K562 (cell line): ENCODE measurements around the gene SLC38A7. TPM values are rescaled to one million over a fixed set of nuclear protein-coding genes. Genes with fewer than 3 reads are reported as not detected.

ENCODE experiments used
- ATF7 ChIP-seq: fragments of 450-650 bp; IDR thresholded peaks from 2 replicates; pipeline ENCODE4 v1.7.1; 2014; ENCODE audit warnings: mild to moderate bottlenecking, moderate library complexity
- ILF3 ChIP-seq: fragments of 450-650 bp; IDR thresholded peaks from 2 replicates; pipeline ENCODE4 v1.6.1; 2018; ENCODE audit warnings: antibody characterized with exemption, mild to moderate bottlenecking, moderate library complexity, borderline replicate concordance
- NR3C1 ChIP-seq: sonication (generic); formaldehyde crosslinking; IDR thresholded peaks from 2 replicates; pipeline ENCODE4 v1.8.1; 2022; ENCODE audit warnings: missing genetic modification reagents
- PHF21A ChIP-seq: fragments of 450-650 bp; IDR thresholded peaks from 2 replicates; pipeline ENCODE4 v1.6.1; 2017; ENCODE audit warnings: low read depth, borderline replicate concordance
- POLR2A ChIP-seq: fragments of 450-650 bp; conservative IDR thresholded peaks from 2 replicates; pipeline ENCODE4 v1.6.1; 2016
- RNF2 ChIP-seq: sonication (generic); IDR thresholded peaks from 2 replicates; pipeline ENCODE4 v1.6.1; 2016
- TEAD1 ChIP-seq, 2 experiments: fragments of 450-650 bp in 1 of 2; sonication (generic) in 1 of 2; formaldehyde crosslinking; IDR thresholded peaks; 2 replicates each; pipeline versions ENCODE4 v1.4.0 to v1.8.0; 2020 to 2022; ENCODE audit warnings: mild to moderate bottlenecking in 2 of 2, missing genetic modification reagents in 1 of 2
- ZC3H4 ChIP-seq: sonication (generic); formaldehyde crosslinking; IDR thresholded peaks from 2 replicates; pipeline ENCODE4 v1.9.0; 2021; ENCODE audit warnings: missing genetic modification reagents, borderline replicate concordance
- polyA plus RNA-seq, 8 experiments: library from polyadenylated mRNA; depleted of rRNA in 4 of 8; stranded (reverse) in 5 of 8; unstranded in 3 of 8; fragments of >200 nt; fragmentation: Nextera tagmentation in 2 of 8; fragmentation: Illumina TruSeq in 1 of 8; extraction: Ambion mirVana in 2 of 8; extraction: Trizol in 1 of 8; gene quantifications; 2 replicates each; pipeline versions ENCODE4 v1.2.1 to v1.2.3, GENCODE V29; 2011 to 2014; ENCODE audit warnings: inconsistent platforms in 1 of 8, missing spikeins in 1 of 8
- total RNA-seq, 7 experiments: library from RNA; depleted of rRNA in 6 of 7; stranded (reverse); fragments of >200 nt in 6 of 7; fragmentation: Illumina TruSeq in 2 of 7; extraction: Trizol in 2 of 7; gene quantifications; 2 replicates each; pipeline versions ENCODE4 v1.2.1 to v1.2.3, GENCODE V29; 2011 to 2021; ENCODE audit warnings: low replicate concordance in 1 of 7
- TF ChIP-seq, protein P1 (sequence below), 2 experiments: fragments of 450-650 bp in 1 of 2; sonication (generic) in 1 of 2; formaldehyde crosslinking in 1 of 2; IDR thresholded peaks; 2 replicates each; pipeline versions ENCODE4 v1.7.1 to v1.9.0; 2016 to 2022; ENCODE audit warnings: inconsistent platforms in 1 of 2, mild to moderate bottlenecking in 1 of 2, missing genetic modification reagents in 1 of 2
- TF ChIP-seq, protein P2 (sequence below): fragments of 450-650 bp; IDR thresholded peaks from 2 replicates; pipeline ENCODE4 v1.6.1; 2016; ENCODE audit warnings: mild to moderate bottlenecking
- TF ChIP-seq, protein P3 (sequence below): IDR thresholded peaks from 3 replicates; pipeline ENCODE4 v1.6.1; 2011; ENCODE audit warnings: borderline replicate concordance, mild to moderate bottlenecking, moderate library complexity; ENCODE audit not compliant: insufficient read length; ENCODE audit errors: extremely low read depth

The SLC38A7 gene
- total and polyA plus RNA-seq, 9 of the 15 experiments (the other 6 are each of a cell fraction or from before 2014, with no cell fraction given) = 2.7 to 12.2 (median 6.5) TPM

DNA sequence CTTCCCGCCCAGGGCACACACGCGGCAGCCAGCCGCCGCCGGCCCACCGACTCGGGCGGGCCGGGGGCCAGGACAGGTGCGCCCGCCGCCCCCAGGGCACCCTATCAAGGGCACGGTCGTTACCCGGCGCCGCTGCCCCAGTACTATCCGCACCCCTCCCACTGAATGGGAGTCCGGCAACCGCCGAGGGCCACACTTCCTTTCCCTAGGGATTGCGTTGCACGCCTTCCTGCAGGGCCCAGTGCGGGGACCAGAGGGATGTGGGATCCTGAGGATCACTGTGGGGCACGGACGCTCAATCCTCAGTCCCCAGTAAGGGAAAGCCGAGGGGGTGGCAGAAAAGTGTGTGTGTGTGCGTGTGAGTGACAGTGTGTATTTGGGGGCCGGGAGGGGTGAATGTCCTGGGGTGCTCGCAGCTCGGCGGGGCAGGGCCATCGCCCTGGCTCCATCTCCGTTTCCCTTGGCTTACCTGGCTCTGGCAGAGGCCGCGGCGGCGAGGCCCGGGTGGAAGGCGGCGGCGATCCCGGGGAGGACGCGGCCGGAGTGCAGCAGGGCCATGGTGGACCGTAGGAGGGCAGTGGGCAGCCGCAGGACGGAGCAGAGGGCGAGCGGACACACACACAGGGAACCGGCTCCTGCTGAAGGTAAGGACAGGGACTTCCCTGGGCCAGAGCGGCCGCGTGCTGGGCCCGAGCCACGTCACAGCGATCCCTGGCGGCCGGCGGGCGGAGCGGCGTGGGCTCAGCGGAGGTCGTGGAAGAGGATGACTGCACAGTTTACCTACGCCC lies 49.3 kb upstream of the SLC38A7 start, which contains the start of gene GOT2 (continued):
- TF ChIP-seq, protein P1, sequence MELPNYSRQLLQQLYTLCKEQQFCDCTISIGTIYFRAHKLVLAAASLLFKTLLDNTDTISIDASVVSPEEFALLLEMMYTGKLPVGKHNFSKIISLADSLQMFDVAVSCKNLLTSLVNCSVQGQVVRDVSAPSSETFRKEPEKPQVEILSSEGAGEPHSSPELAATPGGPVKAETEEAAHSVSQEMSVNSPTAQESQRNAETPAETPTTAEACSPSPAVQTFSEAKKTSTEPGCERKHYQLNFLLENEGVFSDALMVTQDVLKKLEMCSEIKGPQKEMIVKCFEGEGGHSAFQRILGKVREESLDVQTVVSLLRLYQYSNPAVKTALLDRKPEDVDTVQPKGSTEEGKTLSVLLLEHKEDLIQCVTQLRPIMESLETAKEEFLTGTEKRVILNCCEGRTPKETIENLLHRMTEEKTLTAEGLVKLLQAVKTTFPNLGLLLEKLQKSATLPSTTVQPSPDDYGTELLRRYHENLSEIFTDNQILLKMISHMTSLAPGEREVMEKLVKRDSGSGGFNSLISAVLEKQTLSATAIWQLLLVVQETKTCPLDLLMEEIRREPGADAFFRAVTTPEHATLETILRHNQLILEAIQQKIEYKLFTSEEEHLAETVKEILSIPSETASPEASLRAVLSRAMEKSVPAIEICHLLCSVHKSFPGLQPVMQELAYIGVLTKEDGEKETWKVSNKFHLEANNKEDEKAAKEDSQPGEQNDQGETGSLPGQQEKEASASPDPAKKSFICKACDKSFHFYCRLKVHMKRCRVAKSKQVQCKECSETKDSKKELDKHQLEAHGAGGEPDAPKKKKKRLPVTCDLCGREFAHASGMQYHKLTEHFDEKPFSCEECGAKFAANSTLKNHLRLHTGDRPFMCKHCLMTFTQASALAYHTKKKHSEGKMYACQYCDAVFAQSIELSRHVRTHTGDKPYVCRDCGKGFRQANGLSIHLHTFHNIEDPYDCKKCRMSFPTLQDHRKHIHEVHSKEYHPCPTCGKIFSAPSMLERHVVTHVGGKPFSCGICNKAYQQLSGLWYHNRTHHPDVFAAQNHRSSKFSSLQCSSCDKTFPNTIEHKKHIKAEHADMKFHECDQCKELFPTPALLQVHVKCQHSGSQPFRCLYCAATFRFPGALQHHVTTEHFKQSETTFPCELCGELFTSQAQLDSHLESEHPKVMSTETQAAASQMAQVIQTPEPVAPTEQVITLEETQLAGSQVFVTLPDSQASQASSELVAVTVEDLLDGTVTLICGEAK (IDR thresholded peaks at IDR 0.05) = peak; percentile 52; the same call in 1 of the 2 replicates
- TF ChIP-seq, protein P1 (CRISPR knock-in tag; IDR thresholded peaks at IDR 0.05) = no peak
- TF ChIP-seq, protein P2, sequence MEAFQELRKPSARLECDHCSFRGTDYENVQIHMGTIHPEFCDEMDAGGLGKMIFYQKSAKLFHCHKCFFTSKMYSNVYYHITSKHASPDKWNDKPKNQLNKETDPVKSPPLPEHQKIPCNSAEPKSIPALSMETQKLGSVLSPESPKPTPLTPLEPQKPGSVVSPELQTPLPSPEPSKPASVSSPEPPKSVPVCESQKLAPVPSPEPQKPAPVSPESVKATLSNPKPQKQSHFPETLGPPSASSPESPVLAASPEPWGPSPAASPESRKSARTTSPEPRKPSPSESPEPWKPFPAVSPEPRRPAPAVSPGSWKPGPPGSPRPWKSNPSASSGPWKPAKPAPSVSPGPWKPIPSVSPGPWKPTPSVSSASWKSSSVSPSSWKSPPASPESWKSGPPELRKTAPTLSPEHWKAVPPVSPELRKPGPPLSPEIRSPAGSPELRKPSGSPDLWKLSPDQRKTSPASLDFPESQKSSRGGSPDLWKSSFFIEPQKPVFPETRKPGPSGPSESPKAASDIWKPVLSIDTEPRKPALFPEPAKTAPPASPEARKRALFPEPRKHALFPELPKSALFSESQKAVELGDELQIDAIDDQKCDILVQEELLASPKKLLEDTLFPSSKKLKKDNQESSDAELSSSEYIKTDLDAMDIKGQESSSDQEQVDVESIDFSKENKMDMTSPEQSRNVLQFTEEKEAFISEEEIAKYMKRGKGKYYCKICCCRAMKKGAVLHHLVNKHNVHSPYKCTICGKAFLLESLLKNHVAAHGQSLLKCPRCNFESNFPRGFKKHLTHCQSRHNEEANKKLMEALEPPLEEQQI = peak; percentile 96
- peak; percentile 89 for TF ChIP-seq POLR2A
- TF ChIP-seq TEAD1 (CRISPR knock-in tag; IDR thresholded peaks at IDR 0.05) = peak; percentile 38 to 61; a peak in 2 of 4 replicates
- 0 out of 2 replicates have a peak, but pooled peaks have one; percentile 52 for TF ChIP-seq ILF3
- no peak for TF ChIP-seq PHF21A
- TF ChIP-seq, protein P3, sequence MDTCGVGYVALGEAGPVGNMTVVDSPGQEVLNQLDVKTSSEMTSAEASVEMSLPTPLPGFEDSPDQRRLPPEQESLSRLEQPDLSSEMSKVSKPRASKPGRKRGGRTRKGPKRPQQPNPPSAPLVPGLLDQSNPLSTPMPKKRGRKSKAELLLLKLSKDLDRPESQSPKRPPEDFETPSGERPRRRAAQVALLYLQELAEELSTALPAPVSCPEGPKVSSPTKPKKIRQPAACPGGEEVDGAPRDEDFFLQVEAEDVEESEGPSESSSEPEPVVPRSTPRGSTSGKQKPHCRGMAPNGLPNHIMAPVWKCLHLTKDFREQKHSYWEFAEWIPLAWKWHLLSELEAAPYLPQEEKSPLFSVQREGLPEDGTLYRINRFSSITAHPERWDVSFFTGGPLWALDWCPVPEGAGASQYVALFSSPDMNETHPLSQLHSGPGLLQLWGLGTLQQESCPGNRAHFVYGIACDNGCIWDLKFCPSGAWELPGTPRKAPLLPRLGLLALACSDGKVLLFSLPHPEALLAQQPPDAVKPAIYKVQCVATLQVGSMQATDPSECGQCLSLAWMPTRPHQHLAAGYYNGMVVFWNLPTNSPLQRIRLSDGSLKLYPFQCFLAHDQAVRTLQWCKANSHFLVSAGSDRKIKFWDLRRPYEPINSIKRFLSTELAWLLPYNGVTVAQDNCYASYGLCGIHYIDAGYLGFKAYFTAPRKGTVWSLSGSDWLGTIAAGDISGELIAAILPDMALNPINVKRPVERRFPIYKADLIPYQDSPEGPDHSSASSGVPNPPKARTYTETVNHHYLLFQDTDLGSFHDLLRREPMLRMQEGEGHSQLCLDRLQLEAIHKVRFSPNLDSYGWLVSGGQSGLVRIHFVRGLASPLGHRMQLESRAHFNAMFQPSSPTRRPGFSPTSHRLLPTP = no peak
- peak; percentile 64; the same call in 1 of the 2 replicates for TF ChIP-seq NR3C1
- TF ChIP-seq ZC3H4 (CRISPR knock-in tag) = 0 out of 2 replicates have a peak, but pooled peaks have one; percentile 69
- TF ChIP-seq ATF7 = peak; percentile 73; the same call in 1 of the 2 replicates
- peak; percentile 52; the same call in 1 of the 2 replicates for TF ChIP-seq RNF2
